ENCODE measurements around the gene PCCA.

DNA sequence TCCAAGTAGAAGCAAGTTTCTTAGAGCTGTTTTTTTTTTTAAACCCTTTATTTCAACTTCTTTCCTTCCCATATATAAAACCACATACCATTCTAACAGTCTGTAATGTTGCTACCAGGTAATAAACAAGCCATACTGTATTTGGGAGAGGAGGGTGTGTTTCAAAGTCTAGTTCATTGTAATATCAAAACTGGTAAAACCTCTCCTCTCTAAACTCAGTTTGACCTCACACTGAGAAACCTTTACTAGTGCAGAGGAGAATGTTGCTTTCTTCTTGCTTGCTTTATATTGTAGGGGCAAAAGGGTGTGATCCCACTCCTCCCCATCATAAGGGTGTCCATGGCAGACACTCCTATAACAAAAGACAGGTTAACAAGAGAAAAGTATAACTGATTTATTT lies 344.6 kb downstream of the PCCA start:
- TF ChIP-seq, protein P1, sequence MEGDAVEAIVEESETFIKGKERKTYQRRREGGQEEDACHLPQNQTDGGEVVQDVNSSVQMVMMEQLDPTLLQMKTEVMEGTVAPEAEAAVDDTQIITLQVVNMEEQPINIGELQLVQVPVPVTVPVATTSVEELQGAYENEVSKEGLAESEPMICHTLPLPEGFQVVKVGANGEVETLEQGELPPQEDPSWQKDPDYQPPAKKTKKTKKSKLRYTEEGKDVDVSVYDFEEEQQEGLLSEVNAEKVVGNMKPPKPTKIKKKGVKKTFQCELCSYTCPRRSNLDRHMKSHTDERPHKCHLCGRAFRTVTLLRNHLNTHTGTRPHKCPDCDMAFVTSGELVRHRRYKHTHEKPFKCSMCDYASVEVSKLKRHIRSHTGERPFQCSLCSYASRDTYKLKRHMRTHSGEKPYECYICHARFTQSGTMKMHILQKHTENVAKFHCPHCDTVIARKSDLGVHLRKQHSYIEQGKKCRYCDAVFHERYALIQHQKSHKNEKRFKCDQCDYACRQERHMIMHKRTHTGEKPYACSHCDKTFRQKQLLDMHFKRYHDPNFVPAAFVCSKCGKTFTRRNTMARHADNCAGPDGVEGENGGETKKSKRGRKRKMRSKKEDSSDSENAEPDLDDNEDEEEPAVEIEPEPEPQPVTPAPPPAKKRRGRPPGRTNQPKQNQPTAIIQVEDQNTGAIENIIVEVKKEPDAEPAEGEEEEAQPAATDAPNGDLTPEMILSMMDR (IDR thresholded peaks at IDR 0.05), result no peak
- TF ChIP-seq CREB1 (CRISPR knock-in tag; IDR thresholded peaks at IDR 0.05), result no peak
- TF ChIP-seq, protein P2, sequence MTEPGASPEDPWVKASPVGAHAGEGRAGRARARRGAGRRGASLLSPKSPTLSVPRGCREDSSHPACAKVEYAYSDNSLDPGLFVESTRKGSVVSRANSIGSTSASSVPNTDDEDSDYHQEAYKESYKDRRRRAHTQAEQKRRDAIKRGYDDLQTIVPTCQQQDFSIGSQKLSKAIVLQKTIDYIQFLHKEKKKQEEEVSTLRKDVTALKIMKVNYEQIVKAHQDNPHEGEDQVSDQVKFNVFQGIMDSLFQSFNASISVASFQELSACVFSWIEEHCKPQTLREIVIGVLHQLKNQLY (CRISPR knock-in tag; IDR thresholded peaks at IDR 0.05), result no peak
- TF ChIP-seq, protein P3, sequence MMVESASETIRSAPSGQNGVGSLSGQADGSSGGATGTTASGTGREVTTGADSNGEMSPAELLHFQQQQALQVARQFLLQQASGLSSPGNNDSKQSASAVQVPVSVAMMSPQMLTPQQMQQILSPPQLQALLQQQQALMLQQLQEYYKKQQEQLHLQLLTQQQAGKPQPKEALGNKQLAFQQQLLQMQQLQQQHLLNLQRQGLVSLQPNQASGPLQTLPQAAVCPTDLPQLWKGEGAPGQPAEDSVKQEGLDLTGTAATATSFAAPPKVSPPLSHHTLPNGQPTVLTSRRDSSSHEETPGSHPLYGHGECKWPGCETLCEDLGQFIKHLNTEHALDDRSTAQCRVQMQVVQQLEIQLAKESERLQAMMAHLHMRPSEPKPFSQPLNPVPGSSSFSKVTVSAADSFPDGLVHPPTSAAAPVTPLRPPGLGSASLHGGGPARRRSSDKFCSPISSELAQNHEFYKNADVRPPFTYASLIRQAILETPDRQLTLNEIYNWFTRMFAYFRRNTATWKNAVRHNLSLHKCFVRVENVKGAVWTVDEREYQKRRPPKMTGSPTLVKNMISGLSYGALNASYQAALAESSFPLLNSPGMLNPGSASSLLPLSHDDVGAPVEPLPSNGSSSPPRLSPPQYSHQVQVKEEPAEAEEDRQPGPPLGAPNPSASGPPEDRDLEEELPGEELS (CRISPR knock-in tag; IDR thresholded peaks at IDR 0.05), result no peak
- TF ChIP-seq, protein P4, sequence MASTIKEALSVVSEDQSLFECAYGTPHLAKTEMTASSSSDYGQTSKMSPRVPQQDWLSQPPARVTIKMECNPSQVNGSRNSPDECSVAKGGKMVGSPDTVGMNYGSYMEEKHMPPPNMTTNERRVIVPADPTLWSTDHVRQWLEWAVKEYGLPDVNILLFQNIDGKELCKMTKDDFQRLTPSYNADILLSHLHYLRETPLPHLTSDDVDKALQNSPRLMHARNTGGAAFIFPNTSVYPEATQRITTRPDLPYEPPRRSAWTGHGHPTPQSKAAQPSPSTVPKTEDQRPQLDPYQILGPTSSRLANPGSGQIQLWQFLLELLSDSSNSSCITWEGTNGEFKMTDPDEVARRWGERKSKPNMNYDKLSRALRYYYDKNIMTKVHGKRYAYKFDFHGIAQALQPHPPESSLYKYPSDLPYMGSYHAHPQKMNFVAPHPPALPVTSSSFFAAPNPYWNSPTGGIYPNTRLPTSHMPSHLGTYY (CRISPR knock-in tag; IDR thresholded peaks at IDR 0.05), result no peak
